ENCODE data around the gene NOS3.
"Not testable (repeated sequence)": the region's sequence is repeated elsewhere in the genome, so short reads cannot be mapped to it uniquely, and the experiment has no call there.

Gene NOS3

DNA sequence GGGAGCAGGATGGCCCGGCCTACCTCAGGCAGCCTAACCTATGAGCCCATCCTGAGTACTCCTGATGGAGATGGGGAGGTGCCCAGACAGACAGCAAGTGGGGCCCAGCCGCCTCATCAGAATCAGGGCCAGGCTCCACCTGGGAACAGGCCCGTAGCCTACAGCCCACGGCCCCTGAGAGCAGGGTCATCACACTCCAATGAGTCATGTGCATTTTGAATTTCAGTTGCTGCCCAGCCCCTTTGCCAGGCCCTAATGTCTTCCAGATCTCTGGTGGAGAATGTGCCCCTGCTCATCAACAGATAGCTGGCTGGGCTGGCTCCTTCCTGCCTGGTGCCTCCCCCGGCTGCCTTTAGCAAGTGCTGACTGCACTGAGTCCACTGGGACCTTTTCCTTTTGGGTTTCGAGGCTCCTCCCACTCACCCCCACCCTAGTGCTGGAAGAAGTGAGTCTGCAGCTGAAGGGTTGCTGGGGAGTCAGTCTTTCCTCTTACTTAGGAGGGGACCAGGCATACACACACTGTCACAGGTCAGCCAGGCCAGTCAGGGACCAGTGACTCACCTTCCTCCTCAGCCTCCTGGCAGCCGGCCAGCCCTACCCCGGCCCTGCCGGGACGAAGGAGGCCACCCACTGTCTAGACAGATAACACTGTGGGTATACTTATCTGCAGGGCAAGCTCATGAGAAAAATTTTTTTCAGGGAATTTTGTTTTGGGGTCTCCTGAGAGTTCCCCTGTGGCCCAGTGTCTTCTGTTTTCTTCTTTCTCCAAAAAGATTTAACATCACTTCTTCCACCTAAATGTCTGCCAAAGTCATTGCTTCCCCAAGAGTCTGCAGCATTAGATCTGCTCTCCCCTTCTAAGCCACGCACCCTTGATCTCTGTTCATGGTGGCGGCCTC is 48.4 kb downstream of the NOS3 start:
- peak; percentile 92 for DNase-seq (ENCODE audit: low spot score)

DNA sequence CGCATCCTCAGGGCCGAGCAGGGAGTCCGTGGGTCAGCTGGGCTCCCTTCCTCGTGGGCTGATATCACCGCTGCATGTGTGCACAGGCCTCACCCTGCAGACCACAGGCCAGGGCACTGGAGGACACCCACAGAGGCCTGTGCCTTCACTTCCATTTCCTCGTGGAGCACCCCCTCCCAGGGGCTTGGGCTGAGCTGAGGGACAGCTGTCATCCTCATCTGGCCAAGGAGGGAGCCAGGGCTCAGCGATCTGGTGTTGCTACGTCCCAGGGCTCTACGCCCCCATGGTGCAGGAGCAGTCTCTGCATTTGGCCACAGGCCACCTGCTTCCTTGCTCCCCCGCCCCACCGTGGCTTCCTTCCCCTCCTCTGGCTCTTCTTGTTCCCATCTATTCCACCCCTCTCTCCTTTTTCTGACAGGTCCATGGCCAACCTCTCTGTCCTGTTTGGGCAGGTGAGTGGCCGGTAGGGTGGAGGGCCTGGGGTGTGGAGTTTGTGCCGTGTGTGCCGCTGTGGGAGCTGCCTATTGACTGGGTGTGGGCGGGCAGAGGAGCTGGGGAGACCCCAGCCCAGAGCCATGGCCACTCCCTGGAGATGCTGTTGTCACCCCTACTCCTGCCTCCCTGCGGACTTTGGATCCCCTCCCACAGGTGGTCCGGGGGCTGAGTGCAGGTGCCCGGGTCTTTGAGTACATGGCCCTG is 49.2 kb downstream of the NOS3 start:
- DNase-seq (ENCODE audit: low spot score), result no peak

DNA sequence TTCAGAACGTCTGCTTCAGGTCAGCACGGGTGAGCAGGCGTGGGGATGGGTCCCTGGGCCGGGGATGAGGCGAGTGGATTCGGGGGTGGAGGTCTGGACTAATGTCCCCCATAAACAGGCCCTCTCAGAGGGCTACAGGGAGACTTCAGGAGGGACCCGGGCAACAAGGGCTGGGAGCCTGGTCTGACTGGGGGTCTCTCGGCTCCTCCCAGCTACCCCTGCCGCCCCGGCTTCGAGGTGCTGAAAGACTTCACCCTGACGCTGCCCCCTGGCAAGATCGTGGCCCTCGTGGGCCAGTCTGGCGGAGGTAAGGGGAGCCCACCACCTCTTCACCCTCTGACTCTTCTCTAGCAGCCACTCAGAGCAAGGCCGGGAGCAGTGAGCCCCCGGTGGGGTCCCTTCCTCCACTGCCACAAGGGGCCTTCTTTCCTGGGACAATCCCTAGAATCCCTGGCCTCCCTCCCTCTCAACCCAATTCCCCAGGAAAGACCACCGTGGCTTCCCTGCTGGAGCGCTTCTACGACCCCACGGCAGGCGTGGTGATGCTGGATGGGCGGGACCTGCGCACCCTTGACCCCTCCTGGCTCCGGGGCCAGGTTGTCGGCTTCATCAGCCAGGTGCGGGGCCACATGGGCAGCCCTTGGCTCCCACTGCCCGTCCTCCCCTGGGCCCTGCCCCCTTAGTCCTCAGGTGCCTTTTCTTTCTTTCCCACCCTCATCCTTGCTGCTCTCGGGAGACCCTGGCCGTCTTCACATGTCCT is 50.0 kb downstream of the NOS3 start:
- no peak for DNase-seq (ENCODE audit: low spot score)

DNA sequence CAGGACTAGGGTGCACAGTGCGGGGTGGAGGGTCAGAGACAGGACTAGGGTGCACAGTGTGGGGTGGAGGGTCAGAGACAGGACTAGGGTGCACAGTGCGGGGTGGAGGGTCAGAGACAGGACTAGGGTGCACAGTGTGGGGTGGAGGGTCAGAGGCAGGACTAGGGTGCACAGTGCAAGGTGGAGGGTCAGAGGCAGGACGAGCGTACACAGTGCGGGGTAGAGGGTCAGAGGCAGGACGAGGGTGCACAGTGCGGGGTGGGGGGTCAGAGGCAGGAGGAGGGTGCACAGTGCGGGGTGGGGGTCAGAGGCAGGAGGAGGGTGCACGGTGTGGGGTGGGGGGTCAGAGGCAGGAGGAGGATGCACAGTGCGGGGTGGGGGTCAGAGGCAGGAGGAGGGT is 52.6 kb downstream of the NOS3 start:
- not testable (repeated sequence) for DNase-seq (ENCODE audit: low spot score)

DNA sequence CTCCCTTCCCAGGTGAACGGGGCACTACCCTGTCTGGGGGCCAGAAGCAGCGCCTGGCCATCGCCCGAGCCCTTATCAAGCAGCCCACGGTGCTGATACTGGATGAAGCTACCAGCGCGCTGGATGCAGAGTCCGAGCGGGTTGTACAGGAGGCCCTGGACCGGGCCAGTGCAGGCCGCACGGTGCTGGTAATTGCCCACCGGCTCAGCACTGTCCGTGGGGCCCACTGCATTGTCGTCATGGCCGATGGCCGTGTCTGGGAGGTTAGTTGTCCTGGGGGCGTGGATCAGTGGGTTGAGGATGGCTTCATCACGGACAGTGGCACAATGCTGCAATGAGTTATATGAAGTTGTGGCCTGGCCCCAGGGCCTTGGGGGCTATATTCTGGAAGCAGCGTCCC is 53.1 kb downstream of the NOS3 start:
- no peak for DNase-seq (ENCODE audit: low spot score)

DNA sequence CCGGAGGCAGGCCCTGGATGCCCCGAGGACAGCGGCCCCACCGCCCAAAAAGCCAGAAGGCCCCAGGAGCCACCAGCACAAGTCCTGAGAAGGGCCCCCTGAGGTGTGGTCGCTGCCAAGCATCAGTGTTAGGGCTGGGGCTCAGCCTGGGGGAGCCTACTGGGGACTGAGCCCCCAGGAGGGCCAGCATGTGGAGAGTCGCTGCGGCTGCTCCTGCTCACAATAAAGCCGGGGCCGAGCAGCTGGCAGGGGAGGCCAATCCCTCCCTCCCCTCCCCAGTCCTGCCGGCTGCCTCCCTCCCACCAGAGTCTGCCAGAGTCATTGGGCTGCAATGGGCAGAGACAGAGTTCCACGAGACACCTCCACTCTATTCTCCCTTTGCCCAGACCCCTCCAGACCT is 54.4 kb downstream of the NOS3 start:
- no peak for DNase-seq (ENCODE audit: low spot score)

DNA sequence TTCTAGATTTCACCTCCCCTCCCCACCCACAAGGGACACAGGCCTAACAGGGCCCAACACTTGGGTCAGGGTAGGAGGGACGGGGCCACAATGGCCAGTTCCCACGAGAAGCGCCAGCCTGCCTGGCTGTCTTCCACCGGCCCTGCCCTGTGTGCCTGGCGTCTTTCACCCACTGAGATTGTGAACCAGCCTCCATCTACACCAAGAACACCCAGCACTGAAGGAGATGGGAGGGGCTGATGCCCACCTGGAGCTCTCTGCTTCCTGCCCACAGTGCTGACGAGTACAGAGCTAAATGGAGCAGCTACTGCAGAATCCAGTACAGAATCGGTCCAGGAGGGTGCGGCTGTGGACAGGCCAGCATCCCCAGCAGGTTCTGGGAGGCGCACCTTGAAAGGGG is 55.1 kb downstream of the NOS3 start:
- DNase-seq (ENCODE audit: low spot score), result no peak

DNA sequence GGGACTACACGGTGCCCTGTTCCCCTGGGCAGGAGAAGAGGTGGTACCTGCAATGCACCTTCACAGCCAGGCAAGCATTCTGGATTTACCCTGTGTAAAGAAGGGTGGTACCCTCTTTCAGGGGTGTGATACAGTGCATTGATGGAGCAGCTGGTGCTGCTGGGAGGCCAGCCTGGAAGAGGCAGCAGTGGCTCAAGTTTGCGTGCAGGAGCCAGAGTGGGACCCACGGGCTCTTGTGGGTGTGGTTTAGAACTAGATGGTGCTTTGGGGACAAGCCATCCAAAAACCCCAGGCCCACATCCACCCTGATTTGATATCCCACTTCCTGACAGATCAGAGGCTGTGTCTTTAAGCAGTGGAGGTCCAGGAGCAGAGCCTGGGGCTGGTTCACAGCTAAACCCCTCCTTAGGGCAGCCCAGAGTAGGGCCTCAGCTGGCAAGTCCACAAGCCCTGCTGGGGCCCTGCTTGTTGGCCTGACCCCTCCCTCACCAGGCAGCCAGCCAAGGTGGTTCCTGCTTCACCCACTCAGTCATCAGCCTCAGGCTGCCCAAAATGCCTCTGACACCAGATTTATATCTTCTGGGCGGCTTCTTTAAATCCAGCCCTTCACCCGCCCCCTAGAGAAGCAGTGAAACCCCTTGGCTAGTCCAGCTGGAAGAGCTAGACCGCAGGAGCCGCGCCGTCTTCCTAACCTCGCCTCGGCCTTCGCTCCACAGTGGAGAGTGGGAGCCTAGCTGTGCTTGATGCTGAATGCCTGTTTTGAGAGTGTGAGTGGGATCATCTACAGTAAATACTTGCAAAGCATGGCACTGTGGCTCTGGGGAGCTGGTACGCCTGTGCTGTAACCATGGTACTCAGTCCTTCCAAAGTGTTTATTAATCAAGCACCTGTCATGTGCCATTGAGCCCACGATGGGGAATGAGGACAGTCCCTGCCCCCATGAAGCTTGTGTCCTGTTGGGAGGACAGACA is 56.1 kb downstream of the NOS3 start:
- peak; percentile 47 for DNase-seq (ENCODE audit: low spot score)

DNA sequence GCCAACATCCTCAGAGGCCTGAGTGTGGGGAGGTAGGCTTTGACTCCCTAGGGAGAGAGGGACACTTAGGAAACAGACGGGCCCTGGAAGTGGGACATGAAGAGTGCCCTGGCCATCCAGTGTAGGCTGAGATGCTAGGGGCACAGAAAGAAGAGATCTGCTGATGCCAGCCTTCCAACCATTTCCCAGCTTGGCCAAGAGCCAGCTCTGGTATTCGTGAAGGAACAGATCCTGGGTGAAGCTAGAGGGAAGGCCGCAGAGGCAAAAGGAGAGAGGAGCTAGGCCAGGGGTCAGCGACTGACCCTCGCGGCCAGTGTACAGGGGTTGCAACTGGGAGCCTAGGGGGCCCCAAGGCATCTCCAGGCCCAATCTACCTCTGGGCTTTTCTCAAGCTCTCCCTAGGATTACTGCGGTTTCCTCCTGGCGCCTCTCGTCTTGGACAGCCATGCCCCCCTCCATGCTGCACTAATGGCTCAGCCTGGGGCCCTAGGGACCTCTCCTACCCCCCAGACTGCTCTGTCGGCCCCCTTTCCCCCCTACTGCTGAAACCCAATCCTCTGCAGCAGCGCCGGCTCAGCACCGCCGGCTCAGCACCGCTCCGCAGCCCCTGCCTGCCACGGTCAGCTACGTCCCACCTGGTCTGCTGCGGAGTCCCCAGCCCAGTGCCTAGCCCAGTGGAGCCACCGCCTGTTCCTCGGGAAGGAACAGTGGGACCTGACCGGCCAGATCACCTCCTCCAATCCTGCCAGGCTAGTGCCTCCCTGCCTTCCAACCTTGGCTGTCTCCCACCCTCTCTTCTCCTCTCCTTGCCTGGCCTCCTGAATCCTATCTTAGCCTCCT is 57.4 kb downstream of the NOS3 start, which contains the start of gene ASIC3:
Gene ASIC3 (plus strand): TSS at position 556 of the 840 bp plus-strand sequence. CDS start 355 bp downstream, outside the sequence.
- no peak for DNase-seq (ENCODE audit: low spot score)

DNA sequence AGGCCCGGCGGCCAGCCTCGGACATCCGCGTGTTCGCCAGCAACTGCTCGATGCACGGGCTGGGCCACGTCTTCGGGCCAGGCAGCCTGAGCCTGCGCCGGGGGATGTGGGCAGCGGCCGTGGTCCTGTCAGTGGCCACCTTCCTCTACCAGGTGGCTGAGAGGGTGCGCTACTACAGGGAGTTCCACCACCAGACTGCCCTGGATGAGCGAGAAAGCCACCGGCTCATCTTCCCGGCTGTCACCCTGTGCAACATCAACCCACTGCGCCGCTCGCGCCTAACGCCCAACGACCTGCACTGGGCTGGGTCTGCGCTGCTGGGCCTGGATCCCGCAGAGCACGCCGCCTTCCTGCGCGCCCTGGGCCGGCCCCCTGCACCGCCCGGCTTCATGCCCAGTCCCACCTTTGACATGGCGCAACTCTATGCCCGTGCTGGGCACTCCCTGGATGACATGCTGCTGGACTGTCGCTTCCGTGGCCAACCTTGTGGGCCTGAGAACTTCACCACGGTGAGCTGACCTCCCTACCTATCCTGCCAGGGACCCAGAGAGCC is 58.2 kb downstream of the NOS3 start:
- DNase-seq (ENCODE audit: low spot score), result no peak

DNA sequence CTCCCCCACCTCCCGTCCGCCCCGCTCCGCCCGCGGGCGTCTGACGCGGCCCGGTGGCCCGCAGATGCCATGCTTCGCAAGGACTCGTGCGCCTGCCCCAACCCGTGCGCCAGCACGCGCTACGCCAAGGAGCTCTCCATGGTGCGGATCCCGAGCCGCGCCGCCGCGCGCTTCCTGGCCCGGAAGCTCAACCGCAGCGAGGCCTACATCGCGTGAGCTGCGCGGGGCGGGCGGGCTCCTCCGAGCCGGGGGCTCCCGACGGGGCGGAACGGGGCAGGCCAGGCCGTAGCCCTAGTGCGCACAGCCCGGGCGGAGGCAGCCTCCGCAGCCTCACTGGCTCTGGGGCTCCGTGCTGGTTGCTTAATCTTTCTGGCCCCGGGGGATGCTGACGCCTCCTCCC is 60.3 kb downstream of the NOS3 start:
- DNase-seq (ENCODE audit: low spot score), result peak; percentile 70

DNA sequence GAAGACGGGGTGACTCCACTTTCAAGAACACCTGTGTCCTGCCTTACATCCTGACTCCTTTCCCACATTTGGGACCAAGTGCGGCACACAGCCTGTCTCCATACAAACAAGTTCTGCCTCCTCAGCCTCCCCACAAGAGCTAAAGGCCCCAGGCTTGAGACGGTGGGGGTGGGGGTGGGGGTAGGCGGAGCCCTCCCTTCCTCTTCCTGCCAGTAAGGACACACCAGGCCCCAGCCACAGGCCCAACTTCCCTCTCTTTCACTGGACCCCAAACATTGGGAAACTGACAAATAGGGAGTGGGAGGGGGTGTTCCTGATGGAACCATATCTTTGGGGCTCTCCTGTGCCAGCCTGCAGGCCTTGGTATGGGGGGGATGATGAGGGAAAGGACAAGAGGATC is 62.3 kb downstream of the NOS3 start:
- no peak for DNase-seq (ENCODE audit: low spot score)

DNA sequence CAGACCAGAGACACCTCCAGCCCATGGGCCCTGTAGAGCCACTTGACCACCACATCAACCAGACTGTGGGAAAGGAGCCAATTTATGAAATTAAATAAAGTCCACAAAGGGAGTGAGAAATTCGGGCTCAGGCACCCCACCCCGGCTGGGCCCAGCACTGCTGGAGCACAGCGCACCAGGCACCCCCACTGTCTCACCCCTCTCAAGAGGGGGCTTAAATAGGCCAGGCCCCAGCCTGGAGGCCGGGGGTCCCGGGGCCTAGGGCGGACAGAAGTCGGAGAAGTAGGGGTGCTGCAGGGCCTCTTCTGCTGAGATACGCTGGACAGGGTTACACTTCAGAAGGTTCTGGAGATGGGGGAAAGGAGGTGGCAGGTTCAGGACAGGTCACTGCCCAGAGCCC is 62.9 kb downstream of the NOS3 start:
- DNase-seq (ENCODE audit: low spot score), result no peak

DNA sequence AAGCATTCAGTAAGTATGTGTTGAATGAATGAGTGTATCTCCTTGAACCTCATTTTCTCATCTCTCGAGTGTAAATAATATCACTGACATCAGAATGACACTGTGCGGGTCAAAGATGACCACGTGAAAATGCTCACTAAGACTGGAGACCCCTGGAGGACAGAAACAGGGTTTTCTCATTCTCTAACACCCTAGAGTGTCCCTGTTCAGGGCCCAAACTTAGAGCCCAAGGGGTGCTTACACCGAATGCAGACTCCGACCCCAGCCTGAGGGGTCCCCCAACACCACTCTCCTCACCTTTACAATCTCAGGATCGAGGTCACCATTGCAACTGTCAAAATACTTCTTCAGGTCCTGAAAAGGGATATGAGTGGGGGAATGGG is 65.5 kb downstream of the NOS3 start:
- no peak for DNase-seq (ENCODE audit: low spot score)

DNA sequence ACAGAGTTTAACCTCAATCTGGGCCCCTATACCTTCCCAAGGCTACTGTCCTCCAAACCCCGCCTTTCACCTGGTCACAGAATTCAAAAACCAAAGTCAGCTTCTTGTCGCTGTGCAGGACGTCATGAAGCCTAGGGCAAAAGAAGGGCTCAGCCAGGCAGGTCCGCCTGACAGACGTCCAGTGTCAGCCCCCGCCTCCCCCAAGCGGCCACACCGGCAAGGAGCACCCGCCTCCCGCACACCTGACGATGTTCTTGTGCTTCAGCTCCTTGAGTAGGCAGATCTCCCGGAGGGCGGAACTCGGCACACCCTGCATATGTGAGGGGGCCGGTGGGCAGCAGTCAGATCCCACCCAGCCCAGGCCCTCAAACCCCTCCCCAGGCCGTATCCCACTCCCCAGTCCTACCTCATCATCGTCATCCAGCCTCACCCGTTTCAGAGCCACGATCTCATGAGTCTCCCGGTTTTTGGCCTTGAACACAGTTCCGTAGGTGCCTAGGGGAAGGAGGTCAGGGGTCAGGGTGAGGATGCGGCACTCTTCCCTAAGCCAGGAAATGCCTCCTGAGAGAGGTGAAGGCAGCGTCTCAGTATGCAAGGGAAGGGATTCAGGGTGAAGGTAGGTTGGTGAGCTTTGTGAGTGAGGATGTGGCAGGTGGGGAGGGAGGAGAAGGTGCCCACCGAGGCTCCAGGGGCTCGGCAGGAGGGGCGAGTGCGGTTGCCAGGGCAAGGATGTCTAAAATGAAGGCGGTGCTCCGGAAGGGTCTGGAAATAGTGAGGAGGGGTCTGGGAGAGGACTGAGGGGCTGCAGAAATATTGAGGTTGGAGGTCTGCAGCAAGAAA is 66.1 kb downstream of the NOS3 start:
- DNase-seq (ENCODE audit: low spot score), result no peak

DNA sequence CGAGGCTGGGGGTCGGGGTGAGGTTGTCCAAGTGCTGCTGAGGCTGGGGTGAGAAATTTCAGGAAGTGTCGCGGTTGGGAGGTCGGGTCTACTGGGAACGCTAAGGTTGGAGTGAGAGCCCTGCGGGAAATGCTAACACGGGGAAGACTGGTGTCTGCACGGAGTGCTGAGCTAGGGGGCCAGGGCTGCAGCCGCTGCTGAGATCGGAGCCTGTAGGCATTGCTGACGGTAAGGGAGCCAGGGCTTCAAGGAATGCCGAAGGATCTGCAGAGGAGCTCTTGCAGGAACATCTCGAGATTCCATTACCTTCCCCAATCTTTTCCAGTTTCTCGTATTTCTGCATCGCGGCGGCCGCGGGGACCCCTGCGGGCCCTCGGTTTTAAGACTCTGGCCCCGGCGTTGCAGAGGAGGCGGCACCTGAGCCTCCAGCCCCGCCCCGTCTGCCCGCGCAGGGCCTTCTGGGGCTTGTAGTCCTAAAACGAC is 66.7 kb downstream of the NOS3 start, which contains the start of gene CDK5:
Gene CDK5 (minus strand): TSS at position 392 of the 483 bp plus-strand sequence. CDS start 49 bp downstream, at position 343.
- peak; percentile 36 for DNase-seq (ENCODE audit: low spot score)

DNA sequence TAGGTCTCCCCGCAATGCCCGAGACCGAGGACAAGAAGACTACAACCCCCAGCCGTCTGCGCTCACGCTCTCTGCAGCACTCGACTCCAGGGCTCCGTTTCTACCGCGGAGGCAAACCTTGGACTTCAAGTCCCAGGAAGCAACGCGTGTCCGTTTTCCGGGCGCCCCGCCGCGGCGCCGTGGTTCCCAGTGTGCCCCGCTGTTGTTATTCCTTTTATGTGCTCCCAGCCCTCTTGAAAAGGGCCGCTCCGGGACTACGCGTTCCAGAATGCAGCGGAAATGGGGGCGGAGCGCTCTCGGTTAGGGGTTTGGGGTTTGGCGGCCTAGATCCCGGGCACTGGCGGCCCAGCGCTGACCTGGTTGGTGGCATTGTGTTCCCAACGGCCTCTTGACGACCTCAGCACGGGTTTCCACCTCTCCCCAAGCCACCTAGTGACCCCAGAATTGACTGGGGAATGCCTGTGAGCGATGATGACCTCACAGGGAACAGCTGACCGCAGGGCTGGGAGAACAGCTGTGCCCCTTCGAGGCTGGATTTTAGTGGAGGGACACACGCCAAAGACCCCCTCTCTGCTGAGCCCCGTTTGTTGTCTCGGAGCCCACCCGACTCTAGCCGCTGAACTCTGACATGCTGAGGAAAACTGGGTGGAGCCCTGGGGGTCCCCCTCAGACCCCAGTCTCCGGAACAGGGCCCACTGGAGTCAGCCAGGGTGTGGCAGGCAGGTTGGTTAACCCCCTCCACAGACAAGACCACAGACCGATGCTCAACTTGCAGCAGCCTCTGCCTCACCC is 67.4 kb downstream of the NOS3 start:
- DNase-seq (ENCODE audit: low spot score), result peak; percentile 99

DNA sequence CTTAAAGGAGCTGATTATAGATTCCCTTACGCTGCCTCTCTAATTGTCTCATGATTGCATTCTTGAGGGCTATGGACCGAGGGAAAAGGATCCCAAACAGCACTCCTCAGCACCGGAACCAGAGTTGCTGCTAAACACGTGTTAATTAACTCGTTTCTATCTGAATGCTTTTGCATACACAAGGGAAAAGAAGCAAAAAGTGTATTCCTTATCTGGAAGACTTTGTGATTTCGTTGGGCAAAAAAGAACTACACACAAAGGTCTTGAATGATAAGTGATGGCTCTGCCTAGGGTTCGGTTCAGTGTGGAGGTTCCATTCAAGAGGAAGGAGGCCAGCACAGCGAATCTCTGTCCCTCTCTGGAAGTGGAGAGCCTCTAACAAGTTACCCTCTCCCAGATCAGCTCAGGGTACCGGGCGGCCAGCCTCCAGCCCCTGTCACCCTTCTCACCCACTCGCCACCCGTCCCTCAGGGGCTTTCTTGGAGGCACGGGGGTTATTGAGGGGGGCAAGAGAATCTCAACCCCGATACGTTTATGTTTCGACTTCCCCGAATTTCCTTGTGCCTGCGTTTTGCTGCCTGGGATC is 68.1 kb downstream of the NOS3 start:
- no peak for DNase-seq (ENCODE audit: low spot score)
